ENCODE measurements around the gene ME3.

- TF ChIP-seq CTCF (IDR thresholded peaks at IDR 0.05) (no peak), POLR2A (IDR thresholded peaks at IDR 0.05) (no peak)
These were observed 46.1 kb upstream of the ME3 start for GRCh38 chr11:86718521-86718920.

Measured in Peyer's patch (tissue), 4 donors.